Stimulated activated naive CD4-positive, alpha-beta T cell (primary cell): ENCODE results near the gene AHRR.
"Not testable (repeated sequence)": the region's sequence is repeated elsewhere in the genome, so short reads cannot be mapped to it uniquely, and the experiment has no call there.

Experiments
- DNase-seq, 6 experiments: peaks; one replicate each; lab custom pipeline; 2025; lab: John Stamatoyannopoulos, UW

The AHRR gene

GRCh38 chr5:321230-321725 is at the start of gene AHRR:
AHRR (plus strand) TSS chr5:321714; CDS start chr5:343903, 22,189 bp downstream.
- no peak for DNase-seq

- not testable (repeated sequence) for DNase-seq
These were observed 49.7 kb upstream of the AHRR start for GRCh38 chr5:271828-272167.

- not testable (repeated sequence) for DNase-seq
These were observed 48.4 kb upstream of the AHRR start for GRCh38 chr5:273091-273490.

DNA sequence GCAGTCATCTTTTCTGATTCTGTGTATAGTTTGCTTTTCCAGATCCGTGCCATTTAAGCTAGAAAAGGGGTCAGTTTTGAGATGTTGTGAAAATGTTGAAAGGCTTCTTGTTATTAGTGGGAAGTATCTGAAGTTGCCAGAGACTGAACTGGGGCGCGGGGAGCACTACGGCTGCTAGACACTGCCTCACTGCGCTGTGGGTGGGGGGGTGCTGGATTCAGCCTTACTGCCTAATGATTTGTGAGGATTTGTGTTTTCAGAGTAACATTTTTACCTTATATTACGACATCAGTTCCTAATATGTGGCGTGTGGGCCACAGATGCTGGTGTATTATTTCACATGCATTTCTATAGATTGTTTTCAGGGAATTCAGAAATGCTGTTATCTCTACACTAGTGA is 48.0 kb upstream of the AHRR start:
- not testable (repeated sequence) for DNase-seq

DNA sequence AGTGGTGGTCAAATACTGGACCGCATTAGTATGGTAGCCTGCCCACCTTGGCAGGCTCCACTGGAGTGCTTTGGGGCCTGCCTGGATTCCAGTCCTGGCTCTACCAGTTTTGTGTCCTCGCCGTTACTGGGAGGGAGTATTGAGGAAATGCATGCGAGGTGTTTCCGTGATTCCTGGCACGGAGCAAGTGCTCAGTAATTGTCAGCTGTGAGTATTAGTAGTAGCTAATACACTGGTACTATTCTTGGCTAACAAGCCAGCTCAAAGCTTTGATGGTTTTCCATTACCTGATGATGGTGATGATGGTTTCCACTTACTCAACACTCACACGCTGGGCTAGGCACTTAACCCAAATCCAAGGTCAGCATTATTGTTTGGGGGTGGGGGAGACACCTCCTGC is 47.2 kb upstream of the AHRR start:
- not testable (repeated sequence) for DNase-seq

- no peak for DNase-seq
These were observed 42.9 kb upstream of the AHRR start for GRCh38 chr5:278646-279045.

DNA sequence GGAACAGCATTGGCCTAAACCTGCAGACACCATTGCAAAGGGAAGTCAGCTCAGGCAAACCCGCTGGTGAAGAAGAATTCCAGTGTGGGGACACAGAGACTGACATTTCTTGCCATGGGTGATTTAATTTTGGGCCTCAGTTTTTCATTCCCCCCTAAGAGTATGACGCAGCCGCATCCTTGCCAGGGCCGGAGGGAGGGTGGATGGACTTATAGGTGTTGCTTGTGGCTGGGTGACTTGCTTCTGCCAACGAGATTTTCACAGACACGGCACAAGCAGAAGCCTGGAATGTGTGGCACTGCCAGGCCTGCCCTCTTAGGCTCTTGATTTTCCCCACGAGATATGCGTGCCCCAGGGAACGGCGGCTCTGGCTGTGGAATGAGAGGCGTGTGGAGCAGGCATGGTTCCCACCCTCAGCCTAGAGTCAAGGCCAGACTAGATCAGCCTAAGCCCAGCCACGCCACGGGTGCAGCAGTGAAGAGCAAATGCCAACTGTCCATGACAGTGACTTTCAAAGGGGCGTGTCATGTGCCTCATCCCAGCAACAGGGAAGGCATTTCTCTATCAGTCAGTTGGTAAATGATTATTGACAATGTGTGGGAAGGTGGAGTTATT is 42.4 kb upstream of the AHRR start:
- not testable (repeated sequence) for DNase-seq

GRCh38 chr5:285991-286557 is 35.4 kb upstream of the AHRR start:
- DNase-seq: no peak

DNA sequence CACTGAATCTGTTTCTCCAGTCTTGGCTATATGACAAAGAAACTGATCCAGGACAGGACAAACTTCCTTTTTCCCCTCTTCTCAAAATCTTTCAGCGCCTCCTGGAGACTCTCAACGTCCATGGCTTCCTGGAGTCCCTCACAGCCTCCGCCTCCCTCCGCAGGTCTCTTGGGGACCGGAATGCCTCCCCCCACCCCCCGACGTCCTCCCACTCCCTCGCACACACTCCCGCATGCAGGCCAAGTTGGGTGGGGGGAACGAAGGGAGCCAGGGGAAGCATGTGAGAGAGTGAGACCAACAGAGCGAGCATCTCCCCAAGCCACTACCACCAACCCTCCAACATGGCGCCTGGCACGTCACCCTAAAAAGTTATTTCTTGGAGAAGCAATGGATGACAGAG is 31.3 kb upstream of the AHRR start:
- DNase-seq: not testable (repeated sequence)

- DNase-seq: not testable (repeated sequence)
These were observed 30.2 kb upstream of the AHRR start for GRCh38 chr5:291345-291744.

GRCh38 chr5:294788-295187 is 26.7 kb upstream of the AHRR start:
- DNase-seq: not testable (repeated sequence)

- DNase-seq: not testable (repeated sequence)
These were observed 25.3 kb upstream of the AHRR start for GRCh38 chr5:296207-296606.

DNA sequence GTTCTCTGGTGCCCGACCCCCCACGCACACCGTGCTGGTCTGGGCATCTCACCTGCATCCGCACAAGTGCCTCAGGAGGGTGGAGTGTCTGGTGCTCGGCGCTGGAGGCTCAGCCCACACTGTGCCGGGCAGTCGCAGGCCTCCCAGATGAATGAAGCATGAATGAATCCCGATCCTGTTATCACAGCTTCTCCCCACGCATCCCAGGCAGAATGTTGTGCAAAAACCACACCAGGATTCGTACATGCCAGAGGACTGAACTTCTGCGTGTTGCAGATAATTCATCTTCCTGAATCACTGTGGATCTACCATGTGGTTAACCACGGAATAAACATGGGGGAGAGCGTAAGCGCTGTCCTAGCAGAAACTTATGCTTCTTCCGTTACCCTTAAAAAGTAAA is 24.6 kb upstream of the AHRR start:
- DNase-seq: peak in 3 of 6 experiments; percentile 2 to 41 (median 26)

DNA sequence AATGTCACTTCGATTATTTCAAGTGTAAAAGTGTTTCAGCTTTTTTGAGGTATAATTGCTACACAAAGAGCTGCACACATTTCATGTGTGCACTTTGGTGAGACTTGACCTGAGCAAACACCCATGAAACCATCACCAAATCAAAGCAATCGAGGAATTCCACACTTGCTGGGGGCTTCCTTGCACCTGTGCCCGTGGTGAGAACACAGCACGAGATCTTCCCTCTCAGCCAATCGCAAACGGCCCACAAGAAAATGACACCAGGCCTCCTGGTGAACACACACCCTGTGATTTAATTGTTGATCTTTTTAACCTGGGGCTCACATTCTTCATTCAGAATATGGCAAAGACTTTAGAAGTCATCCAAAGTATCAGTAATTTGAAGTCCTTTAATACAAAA is 24.1 kb upstream of the AHRR start:
- not testable (repeated sequence) for DNase-seq

DNA sequence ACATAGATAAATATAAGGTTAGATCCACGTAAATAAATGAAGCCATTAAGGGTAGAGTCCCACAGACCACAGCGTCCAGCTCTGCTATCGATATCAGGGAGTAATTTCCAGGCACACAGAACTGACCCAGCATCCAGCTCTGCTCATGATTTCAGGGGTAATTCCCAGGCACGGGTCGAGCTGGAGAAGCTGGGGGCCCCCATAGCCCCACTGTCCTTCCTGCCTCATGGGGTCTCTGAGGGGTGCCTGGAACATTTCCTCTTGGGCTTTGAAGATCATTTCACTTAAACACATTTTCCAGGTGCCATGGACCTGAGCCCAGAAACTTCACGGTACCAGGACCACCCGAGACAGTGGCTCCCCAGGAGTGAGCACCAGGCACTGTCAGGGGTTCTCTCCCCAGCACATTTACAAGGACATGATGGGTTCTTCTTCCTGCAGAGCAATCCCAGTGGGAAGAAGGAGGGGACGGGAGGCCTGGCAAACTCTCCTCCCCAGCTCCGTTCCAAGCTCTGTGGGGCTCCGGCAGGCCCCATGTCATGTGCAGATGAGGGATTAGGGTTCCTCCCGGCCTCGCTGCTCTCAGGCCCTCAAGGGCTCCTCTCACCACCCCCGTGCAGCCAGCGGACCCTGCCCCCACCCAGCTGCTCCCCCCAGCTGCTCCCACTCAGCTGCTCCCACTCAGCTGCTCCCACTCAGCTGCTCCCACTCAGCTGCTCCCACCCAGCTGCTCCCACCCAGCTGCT is 23.4 kb upstream of the AHRR start:
- DNase-seq: not testable (repeated sequence)

DNA sequence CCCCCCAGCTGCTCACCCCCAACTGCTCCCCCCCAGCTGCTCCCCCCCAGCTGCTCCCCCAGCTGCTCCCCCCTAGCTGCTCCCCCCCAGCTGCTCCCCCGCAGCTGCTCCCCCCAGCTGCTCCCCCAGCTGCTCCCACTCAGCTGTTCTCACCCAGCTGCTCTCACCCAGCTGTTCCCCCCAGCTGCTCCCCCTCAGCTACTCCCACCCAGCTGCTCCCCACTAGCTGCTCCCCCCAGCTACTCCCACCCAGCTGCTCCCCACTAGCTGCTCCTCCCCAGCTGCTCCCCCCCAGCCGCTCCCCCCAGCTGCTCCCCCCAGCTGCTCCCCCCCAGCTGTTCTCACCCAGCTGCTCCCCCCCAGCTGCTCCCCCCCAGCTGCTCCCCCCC is 22.8 kb upstream of the AHRR start:
- no peak for DNase-seq

GRCh38 chr5:299921-300320 is 21.6 kb upstream of the AHRR start:
- DNase-seq: not testable (repeated sequence)

DNA sequence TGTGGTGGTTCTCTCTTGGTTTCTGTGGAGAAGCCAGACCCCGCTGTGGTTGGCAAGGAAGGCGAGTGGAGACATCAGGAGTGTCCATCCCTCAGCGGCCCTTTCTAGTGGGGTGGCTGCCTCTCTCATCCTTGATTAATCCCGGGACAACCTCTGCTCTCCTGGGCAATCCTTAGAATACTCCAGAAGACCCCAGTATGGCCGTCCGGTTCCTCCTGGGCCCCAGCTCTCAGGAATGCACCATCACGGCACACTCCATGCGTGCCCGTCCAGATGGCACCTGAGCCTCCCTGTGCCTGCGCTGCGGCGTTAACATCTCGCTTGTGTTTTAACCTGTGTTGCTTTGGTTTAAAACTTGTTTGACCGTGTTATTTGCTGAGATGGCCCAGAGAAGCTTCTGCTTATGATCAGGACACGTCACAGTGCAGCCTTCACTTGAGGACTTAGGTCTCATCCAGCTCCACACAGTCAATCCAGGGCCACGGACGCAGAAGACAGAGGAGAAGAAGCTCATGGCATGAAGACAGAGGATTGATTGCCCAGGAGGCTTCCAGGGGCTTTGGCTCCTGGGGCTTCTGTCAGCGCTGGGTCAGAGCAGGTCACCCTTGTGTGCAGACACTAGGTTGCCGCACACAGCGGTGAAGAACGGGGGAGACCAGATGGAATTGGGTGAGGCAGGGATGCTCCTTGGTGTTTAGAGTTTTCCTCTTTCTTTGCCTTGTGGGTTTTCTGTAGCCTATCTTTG is 20.7 kb upstream of the AHRR start:
- not testable (repeated sequence) for DNase-seq

GRCh38 chr5:302416-302815 is 19.1 kb upstream of the AHRR start:
- not testable (repeated sequence) for DNase-seq

DNA sequence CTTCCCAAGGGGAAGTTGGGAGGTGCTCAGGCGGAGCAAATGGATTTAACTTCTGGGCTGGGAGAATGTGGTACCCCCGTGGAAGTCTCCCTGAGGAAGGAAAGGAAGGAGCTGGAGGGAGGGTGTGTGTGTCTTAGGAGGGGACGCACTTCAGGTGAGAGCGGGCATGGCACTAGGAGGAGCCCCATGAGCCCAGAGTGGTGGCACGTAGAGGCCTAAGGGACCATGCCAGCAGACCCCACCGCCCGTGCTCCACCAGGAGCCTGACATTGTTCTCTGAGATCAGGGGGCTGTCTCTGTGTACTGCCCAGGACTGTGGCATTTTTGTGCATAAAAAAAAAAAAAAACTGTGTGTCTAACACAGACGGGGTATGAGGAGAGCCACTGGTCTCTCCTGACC is 18.5 kb upstream of the AHRR start:
- DNase-seq: no peak

DNA sequence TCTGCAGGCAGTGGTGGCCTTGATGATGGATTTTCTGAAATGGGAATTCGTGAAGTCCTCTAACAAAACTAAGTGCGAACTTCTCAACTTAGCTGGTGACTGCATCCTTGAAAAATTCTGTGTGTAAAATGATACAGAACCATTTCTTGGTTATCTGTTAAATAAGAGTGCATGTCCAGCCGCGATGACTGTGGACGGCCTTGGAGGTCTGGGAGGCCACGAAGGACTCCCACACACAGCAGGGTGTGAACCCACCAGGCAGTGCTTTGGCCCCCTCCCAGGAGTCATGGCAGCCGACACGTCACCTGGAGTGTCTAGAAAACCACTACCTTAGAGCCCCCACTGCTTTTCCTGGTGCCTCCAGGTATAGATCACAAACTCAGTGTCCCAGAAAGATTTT is 17.8 kb upstream of the AHRR start:
- not testable (repeated sequence) for DNase-seq

- no peak for DNase-seq
These were observed 16.5 kb upstream of the AHRR start for GRCh38 chr5:305050-305449.
